ENCODE results near the gene C1QL1. TPM values are rescaled to one million over a fixed set of nuclear protein-coding genes. Genes with fewer than 3 reads are reported as not detected.

The C1QL1 gene
- total RNA-seq, 2 experiments from 2014 or later: not detected

GRCh38 chr17:44941712-44942331, 26.3 kb downstream of the C1QL1 start:
- TF ChIP-seq, protein P1, sequence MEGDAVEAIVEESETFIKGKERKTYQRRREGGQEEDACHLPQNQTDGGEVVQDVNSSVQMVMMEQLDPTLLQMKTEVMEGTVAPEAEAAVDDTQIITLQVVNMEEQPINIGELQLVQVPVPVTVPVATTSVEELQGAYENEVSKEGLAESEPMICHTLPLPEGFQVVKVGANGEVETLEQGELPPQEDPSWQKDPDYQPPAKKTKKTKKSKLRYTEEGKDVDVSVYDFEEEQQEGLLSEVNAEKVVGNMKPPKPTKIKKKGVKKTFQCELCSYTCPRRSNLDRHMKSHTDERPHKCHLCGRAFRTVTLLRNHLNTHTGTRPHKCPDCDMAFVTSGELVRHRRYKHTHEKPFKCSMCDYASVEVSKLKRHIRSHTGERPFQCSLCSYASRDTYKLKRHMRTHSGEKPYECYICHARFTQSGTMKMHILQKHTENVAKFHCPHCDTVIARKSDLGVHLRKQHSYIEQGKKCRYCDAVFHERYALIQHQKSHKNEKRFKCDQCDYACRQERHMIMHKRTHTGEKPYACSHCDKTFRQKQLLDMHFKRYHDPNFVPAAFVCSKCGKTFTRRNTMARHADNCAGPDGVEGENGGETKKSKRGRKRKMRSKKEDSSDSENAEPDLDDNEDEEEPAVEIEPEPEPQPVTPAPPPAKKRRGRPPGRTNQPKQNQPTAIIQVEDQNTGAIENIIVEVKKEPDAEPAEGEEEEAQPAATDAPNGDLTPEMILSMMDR (IDR thresholded peaks at IDR 0.05): no peak
- no peak for ATAC-seq
- POLR2A ChIA-PET: interaction anchor here (0.8 to 1.4 kb wide), 2 partner anchors 22 to 59 kb away, joined by 3 to 6 read pairs; no protein-coding TSS in a partner anchor
- peaks cover 8% of the 10 kb centered on the region for H3K4me1 Mint-ChIP-seq (ENCODE audit: low read depth)
- H3K36me3 Mint-ChIP-seq (ENCODE audit: low read depth): peaks cover 34% of the 10 kb centered on the region
- intact Hi-C loops (cut with micrococcal nuclease): no loop called here
- no peaks in the 10 kb centered on the region for H3K9me3 Mint-ChIP-seq
- CTCF ChIA-PET: interaction anchor here (0.5 to 2.6 kb wide), 6 partner anchors 21 to 207 kb away, joined by 3 to 8 read pairs (median 3); no protein-coding TSS in a partner anchor
- no peak overlapping the region for H3K27ac Mint-ChIP-seq
- DNase-seq: no peak
- H3K4me3 Mint-ChIP-seq: no peak overlapping the region
- H3K27me3 Mint-ChIP-seq: peaks cover 3% of the 10 kb centered on the region

DNA sequence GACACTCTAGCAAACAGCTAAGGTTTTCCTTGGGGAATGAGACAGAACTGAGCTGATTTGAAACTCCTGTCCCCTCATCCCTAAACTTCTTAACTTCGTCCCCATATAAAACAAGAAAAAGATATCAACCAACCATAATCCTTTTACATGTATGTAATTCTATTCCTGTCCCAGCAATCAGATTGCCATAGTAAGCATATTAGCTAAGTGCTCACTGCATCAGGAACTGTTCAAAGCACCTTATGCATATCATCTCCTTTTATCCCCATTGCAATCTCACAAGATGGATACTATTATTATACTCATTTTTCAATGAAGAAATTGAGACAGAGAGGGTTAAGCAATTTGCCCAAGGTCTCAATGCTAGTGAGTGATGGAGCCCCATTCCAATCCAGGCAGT, 27.3 kb downstream of the C1QL1 start:
- DNase-seq: no peak
- Mint-ChIP-seq H3K27ac (no peak overlapping the region), H3K27me3 (no peaks in the 10 kb centered on the region), H3K4me3 (no peak overlapping the region), H3K4me1 (ENCODE audit: low read depth) (peaks cover 4% of the 10 kb centered on the region), H3K36me3 (ENCODE audit: low read depth) (peaks cover 29% of the 10 kb centered on the region), H3K9me3 (no peaks in the 10 kb centered on the region)
- TF ChIP-seq, protein P1 (IDR thresholded peaks at IDR 0.05): no peak
- POLR2A ChIA-PET: interaction anchor here (1.4 kb wide), 1 partner anchor 21 kb away, joined by 6 read pairs; no protein-coding TSS in a partner anchor
- ATAC-seq: no peak
- intact Hi-C loops (cut with micrococcal nuclease): no loop called here
- CTCF ChIA-PET: interaction anchor here (1.6 to 2.6 kb wide), 2 partner anchors 21 to 81 kb away, joined by 7 to 8 read pairs; no protein-coding TSS in a partner anchor

GRCh38 chr17:44940317-44940716, 27.8 kb downstream of the C1QL1 start:
- Mint-ChIP-seq H3K4me1 (ENCODE audit: low read depth) (peaks cover 4% of the 10 kb centered on the region), H3K27ac (no peak overlapping the region), H3K4me3 (no peak overlapping the region), H3K27me3 (no peaks in the 10 kb centered on the region), H3K9me3 (no peaks in the 10 kb centered on the region), H3K36me3 (ENCODE audit: low read depth) (peaks cover 33% of the 10 kb centered on the region)
- DNase-seq (no peak), ATAC-seq (no peak)
- ChIA-PET POLR2A (interaction anchor here (1.4 kb wide), 2 partner anchors 11 to 20 kb away, joined by 3 to 6 read pairs; no protein-coding TSS in a partner anchor), CTCF (interaction anchor here (1.6 kb wide), 1 partner anchor 20 kb away, joined by 8 read pairs; no protein-coding TSS in a partner anchor)
- TF ChIP-seq, protein P1 (IDR thresholded peaks at IDR 0.05): no peak
- intact Hi-C loops (cut with micrococcal nuclease): no loop called here

GRCh38 chr17:44935116-44935515, 33.0 kb downstream of the C1QL1 start:
- CTCF ChIA-PET: interaction anchor here (1.4 kb wide), 1 partner anchor 164 kb away, joined by 4 read pairs; no protein-coding TSS in a partner anchor
- no peaks in the 10 kb centered on the region for H3K27me3 Mint-ChIP-seq
- peaks cover 32% of the 10 kb centered on the region for H3K36me3 Mint-ChIP-seq (ENCODE audit: low read depth)
- POLR2A ChIA-PET: interaction anchor here (1.3 kb wide), 1 partner anchor 17 kb away, joined by 3 read pairs; no protein-coding TSS in a partner anchor
- H3K9me3 Mint-ChIP-seq: no peaks in the 10 kb centered on the region
- DNase-seq: no peak
- intact Hi-C loops (cut with micrococcal nuclease): no loop called here
- TF ChIP-seq, protein P1 (IDR thresholded peaks at IDR 0.05): no peak
- H3K4me3 Mint-ChIP-seq: no peak overlapping the region
- H3K27ac Mint-ChIP-seq: no peak overlapping the region
- H3K4me1 Mint-ChIP-seq (ENCODE audit: low read depth): no peaks in the 10 kb centered on the region
- no peak for ATAC-seq

DNA sequence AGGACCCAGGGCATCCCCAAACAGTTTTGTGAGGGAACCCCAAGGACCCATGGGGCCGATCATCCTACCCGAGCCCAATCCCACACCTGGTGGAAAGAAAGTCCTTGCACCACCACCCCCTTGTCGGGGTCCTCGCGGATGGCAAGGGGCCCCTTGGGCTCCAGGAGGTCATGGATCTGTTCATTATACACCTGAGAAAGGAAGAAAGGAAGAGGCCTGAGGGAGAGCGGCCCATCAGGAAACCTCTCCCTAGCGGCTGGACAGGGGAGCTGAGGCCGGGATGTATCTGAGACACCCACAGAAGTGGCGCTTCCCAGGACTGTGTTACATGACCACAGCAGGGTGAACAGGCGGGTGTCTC, 33.4 kb downstream of the C1QL1 start:
- Mint-ChIP-seq H3K27me3 (no peaks in the 10 kb centered on the region), H3K9me3 (no peaks in the 10 kb centered on the region), H3K4me3 (no peak overlapping the region), H3K4me1 (ENCODE audit: low read depth) (no peaks in the 10 kb centered on the region), H3K27ac (no peak overlapping the region), H3K36me3 (ENCODE audit: low read depth) (peaks cover 30% of the 10 kb centered on the region)
- CTCF ChIA-PET: interaction anchor here (1.4 kb wide), 1 partner anchor 165 kb away, joined by 4 read pairs; no protein-coding TSS in a partner anchor
- POLR2A ChIA-PET: no interaction called here
- intact Hi-C loops (cut with micrococcal nuclease): no loop called here
- TF ChIP-seq, protein P1 (IDR thresholded peaks at IDR 0.05): no peak
- DNase-seq: no peak
- no peak for ATAC-seq
